ENCODE results near the gene UNC45A. TPM values are rescaled to one million over a fixed set of nuclear protein-coding genes. Genes with fewer than 3 reads are reported as not detected.

UNC45A gene
- total RNA-seq, 2 donors from 2014 or later = 52.2 to 70.1 TPM

DNA sequence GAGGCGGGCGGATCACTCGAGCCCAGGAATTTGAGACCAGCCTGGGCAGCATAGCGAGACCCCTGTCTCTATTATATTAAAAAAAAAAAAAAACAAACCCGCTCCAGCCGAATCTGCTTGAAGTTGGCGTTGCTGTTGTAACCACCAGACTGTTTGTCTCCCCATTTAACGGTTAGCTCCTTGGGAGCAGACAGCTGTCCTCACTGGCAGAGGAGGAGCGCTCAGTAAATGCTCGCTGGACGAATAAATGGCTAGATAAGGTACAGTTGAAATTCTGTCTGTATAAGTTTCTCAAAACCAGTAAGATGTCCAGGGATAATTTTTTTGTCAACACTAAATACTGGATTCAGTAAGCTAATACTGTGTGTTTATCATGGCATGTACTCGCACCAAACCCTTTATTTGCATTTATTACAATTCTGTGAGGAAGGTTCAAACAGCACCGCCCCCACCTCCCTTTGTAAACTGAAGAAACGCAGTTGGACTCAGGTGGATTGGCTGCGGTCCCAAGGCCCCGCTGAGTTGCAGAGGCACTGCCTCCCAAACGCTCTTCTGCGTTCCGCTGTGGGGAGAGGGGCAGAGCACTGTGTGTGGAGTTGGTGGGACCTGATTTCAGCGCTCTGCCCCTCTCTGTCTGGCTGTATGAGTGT, 20.7 kb downstream of the UNC45A start:
- 73% methylated on average over 20 of the region's 20 CpGs for WGBS
- Histone ChIP-seq H3K36me3 (peaks cover 0 to 10% of the 10 kb centered on the region in 2 donors), H3K27ac (no peak overlapping the region), H3K27me3 (replicated peaks; ENCODE audit: insufficient read depth) (no peaks in the 10 kb centered on the region), H3K4me3 (no peak overlapping the region), H3K4me1 (replicated peaks) (peaks cover 10% of the 10 kb centered on the region), H3K9me3 (no peaks in the 10 kb centered on the region)
- intact Hi-C loops (cut with DNase I) = loop anchor here (5.0 to 10.0 kb wide), 3 partner anchors 37 to 317 kb away; partner anchors contain the start of genes PRC1 and VPS33B
- TF ChIP-seq, protein P1, sequence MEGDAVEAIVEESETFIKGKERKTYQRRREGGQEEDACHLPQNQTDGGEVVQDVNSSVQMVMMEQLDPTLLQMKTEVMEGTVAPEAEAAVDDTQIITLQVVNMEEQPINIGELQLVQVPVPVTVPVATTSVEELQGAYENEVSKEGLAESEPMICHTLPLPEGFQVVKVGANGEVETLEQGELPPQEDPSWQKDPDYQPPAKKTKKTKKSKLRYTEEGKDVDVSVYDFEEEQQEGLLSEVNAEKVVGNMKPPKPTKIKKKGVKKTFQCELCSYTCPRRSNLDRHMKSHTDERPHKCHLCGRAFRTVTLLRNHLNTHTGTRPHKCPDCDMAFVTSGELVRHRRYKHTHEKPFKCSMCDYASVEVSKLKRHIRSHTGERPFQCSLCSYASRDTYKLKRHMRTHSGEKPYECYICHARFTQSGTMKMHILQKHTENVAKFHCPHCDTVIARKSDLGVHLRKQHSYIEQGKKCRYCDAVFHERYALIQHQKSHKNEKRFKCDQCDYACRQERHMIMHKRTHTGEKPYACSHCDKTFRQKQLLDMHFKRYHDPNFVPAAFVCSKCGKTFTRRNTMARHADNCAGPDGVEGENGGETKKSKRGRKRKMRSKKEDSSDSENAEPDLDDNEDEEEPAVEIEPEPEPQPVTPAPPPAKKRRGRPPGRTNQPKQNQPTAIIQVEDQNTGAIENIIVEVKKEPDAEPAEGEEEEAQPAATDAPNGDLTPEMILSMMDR (IDR thresholded peaks at IDR 0.05) = no peak
- TF ChIP-seq POLR2AphosphoS5 (IDR thresholded peaks at IDR 0.05) = no peak
- no peak for DNase-seq (ENCODE audit: low spot score)

DNA sequence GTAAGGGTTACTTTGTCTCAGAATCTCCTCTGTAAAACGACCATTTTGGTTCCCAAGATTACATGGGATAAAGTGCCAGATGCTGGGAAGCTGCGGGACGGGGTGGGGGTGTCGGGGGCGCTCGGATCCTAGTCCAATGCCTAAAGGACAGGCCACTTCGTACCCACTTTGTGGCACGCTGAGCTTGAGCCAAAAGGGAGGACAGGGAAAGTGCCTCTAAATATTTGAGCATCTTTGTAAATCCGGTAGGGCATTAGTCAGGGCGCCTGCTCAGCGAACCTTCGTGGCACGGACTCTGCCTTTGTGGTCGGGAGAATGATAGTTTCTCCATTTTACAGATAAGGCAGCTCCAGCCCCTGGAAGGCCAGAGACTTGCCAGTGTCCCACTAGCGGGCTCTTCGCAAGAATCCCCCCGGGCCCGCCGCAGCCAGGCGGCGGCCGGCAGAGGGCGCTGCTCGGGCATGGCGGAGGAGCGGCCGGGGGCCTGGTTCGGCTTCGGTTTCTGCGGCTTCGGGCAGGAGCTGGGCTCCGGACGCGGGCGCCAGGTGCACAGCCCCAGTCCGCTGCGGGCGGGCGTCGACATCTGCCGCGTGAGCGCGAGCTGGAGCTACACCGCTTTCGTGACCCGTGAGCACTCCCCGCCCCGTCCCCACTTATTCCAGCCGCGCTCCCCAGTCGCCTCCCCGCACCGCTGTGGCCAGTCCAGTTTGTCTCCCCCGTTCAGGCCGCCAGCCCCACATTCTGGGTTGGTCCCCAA, 21.4 kb downstream of the UNC45A start:
- peak overlapping the region; percentile 66 to 71 for H3K27ac ChIP-seq
- DNase-seq (ENCODE audit: low spot score) = peak; percentile 71
- intact Hi-C loops (cut with DNase I) = loop anchor here (5.0 to 10.0 kb wide), 3 partner anchors 36 to 316 kb away; partner anchors contain the start of genes PRC1 and VPS33B
- no peak for TF ChIP-seq POLR2A (IDR thresholded peaks at IDR 0.05)
- TF ChIP-seq, protein P1 (IDR thresholded peaks at IDR 0.05) = peak; percentile 88 to 97 (median 94)
- H3K27me3 ChIP-seq (replicated peaks; ENCODE audit: insufficient read depth) = no peaks in the 10 kb centered on the region
- 7% methylated on average over 56 of the region's 56 CpGs for WGBS
- H3K4me1 ChIP-seq (replicated peaks) = peaks cover 10% of the 10 kb centered on the region
- peaks cover 0 to 12% of the 10 kb centered on the region in 2 donors for H3K36me3 ChIP-seq
- H3K9me3 ChIP-seq = no peaks in the 10 kb centered on the region
- H3K4me3 ChIP-seq = peak overlapping the region; percentile 43 to 50

DNA sequence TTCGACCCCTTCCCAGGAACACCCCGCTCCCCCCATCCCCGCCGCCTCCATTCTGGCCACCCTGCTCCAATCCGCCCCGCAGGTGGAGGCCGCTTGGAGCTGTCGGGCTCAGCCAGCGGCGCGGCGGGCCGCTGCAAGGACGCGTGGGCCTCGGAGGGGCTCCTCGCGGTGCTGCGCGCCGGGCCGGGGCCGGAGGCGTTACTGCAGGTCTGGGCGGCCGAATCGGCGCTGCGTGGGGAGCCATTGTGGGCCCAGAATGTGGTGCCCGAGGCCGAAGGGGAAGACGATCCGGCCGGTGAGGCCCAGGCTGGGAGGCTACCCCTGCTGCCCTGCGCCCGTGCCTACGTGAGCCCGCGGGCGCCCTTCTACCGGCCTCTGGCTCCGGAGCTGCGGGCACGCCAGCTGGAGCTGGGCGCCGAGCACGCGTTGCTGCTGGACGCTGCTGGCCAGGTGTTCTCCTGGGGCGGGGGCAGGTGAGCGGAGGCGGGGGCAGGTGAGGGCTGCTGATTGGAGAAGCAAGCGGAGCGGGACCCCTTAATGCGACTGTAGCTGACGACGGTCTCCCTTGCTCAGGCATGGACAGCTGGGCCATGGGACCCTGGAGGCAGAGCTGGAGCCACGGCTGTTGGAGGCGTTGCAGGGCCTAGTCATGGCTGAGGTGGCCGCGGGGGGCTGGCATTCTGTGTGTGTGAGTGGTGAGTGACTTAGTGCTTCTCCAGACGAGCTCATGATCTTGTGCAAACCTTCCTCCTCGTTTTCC, 22.1 kb downstream of the UNC45A start:
- Histone ChIP-seq H3K4me3 (peak overlapping the region; percentile 43 to 50), H3K27me3 (replicated peaks; ENCODE audit: insufficient read depth) (no peaks in the 10 kb centered on the region), H3K4me1 (replicated peaks) (peaks cover 10% of the 10 kb centered on the region), H3K9me3 (no peaks in the 10 kb centered on the region), H3K36me3 (peaks cover 0 to 14% of the 10 kb centered on the region in 2 donors), H3K27ac (peak overlapping the region; percentile 66 to 71)
- no peak for TF ChIP-seq POLR2A (IDR thresholded peaks at IDR 0.05)
- TF ChIP-seq, protein P1 (IDR thresholded peaks at IDR 0.05) = no peak
- TF ChIP-seq POLR2AphosphoS5 (IDR thresholded peaks at IDR 0.05) = no peak
- intact Hi-C loops (cut with DNase I) = loop anchor here (5.0 to 10.0 kb wide), 3 partner anchors 35 to 315 kb away; partner anchors contain the start of genes PRC1 and VPS33B
- WGBS = 6% methylated on average over 48 of the region's 63 CpGs
- no peak for DNase-seq (ENCODE audit: low spot score)

DNA sequence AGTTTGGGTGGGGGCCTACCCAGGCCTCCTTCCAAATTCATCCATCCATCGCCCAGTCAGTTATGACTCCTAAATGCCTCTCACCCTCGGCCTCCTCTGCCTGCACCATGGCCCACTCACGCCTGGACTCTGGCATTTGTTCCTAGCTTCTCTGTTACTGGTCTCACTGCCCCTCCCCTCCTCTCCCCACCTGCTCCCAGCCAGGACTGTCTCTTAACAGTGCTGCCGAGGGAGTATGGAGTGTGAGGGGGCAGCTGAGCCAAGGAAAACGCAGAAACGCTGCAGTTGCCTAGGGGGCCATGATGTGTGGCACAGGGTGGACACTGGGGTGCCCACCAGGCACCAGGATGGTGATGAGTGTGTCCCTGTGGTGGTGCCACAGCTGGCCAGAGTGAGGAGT, 22.7 kb downstream of the UNC45A start:
- TF ChIP-seq POLR2A (IDR thresholded peaks at IDR 0.05) = no peak
- TF ChIP-seq POLR2AphosphoS5 (IDR thresholded peaks at IDR 0.05) = no peak
- TF ChIP-seq, protein P1 (IDR thresholded peaks at IDR 0.05) = no peak
- 53% methylated on average over 6 of the region's 6 CpGs for WGBS
- Histone ChIP-seq H3K27ac (peak overlapping the region in 1 of 2 donors; percentile 71), H3K36me3 (peaks cover 0 to 9% of the 10 kb centered on the region in 2 donors), H3K27me3 (replicated peaks; ENCODE audit: insufficient read depth) (no peaks in the 10 kb centered on the region), H3K4me1 (replicated peaks) (peaks cover 10% of the 10 kb centered on the region), H3K9me3 (no peaks in the 10 kb centered on the region), H3K4me3 (peak overlapping the region; percentile 43 to 50)
- intact Hi-C loops (cut with DNase I) = loop anchor here (5.0 to 10.0 kb wide), 3 partner anchors 35 to 315 kb away; partner anchors contain the start of genes PRC1 and VPS33B
- no peak for DNase-seq (ENCODE audit: low spot score)

Data from prostate gland (tissue), 2 donors.